GM12892 (cell line): ENCODE measurements around the gene OPHN1.

Source experiments
- POLR2A ChIP-seq: IDR thresholded peaks from 2 replicates; pipeline ENCODE4 v1.6.1; 2011; ENCODE audit warnings: low read depth, low read length, control low read depth
- POLR2AphosphoS5 ChIP-seq: IDR thresholded peaks from 2 replicates; pipeline ENCODE4 v1.6.1; 2011; ENCODE audit warnings: low read depth, low read length, control low read depth
- TAF1 ChIP-seq: IDR thresholded peaks from 2 replicates; pipeline ENCODE4 v1.6.1; 2011; ENCODE audit warnings: low read depth, mild to moderate bottlenecking, control low read depth, low read length, borderline replicate concordance

GRCh38 chrX:68060506-68061205 is 372.6 kb downstream of the OPHN1 start:
- TF ChIP-seq POLR2A (no peak), POLR2AphosphoS5 (no peak), TAF1 (no peak)
